Activated CD8-positive, alpha-beta memory T cell treated with anti-CD3 and anti-CD28 coated beads for 48 hours (primary cell): ENCODE measurements around the gene MAGI1.
"Not testable (repeated sequence)": the region's sequence is repeated elsewhere in the genome, so short reads cannot be mapped to it uniquely, and the experiment has no call there.

Experiments
- DNase-seq, 3 experiments: peaks; one replicate each; pipeline ENCODE4 v3.0.0-alpha.2; 2020; ENCODE audit warnings: low read depth in 2 of 3, low spot score in 2 of 3

Gene MAGI1

DNA sequence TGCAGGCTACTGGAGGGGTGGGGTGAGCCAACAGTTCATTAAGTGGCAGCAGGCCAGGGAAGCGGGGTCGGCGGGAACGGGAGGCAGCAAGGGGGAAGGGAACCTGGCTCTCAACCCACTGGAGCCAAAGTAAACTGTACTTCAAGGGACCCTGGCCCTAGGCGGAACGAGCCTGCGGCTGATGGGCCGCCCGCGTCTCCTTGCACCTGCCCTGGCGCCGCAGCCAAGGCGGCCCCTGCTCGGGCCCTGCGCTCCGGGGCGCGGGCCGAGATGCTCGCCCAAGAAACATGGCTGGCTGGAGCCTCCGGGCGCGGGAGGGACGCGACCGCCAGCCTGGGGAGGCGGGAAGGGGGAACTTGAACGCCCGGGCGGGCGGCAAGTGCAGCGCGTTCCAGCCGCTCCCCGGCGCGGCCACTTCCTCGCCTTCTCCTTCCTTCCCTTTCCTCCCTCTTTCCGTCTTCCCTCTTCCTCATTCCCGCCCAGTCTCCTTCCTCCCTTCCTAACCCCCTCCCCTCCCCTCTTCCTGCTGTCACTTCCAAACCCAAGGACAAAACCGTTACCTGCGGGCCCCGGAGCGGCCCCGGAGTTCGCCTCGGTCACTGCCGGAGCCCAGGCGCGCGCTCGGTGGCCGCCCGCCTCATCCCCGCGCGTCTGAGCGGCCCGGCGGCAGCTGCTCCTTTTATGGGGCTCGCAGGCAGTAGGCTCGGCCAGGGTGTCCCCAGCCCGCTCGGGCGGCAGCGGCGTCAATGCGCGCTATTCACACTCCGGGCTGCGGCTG lies 489.7 kb downstream of the MAGI1 start:
- no peak for DNase-seq

DNA sequence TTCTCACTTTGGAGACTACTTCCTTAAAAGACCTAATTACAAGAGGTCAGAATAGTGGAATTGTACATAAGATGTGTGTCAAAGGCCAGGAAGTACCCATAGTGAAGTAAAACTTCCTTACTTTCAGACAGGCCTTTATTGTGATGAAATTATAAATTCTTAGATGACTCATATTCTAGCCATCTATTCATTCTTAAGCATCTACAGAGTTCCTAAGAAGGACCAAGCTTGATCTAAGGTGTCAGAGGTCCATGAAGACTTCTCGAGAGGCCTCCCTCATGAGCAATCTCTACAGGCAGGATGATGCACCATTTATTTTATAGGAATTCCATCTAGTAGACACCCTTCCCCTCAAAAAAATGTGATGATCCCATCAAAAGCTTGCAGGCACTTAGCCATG lies 493.3 kb downstream of the MAGI1 start:
- DNase-seq = no peak

DNA sequence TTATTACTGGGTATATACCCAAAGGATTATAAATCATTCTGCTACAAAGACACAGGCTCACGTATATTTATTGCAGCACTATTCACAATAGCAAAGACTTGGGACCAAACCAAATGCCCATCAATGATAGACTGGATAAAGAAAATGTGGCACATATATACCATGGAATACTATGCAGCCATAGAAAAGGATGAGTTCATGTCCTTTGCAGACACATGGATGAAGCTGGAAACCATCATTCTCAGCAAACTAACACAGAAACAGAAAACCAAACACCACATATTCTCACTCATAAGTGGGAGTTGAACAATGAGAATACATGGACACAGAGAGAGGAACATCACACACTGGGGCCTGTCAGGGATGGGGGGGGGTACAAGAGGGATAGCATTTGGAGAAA lies 495.3 kb downstream of the MAGI1 start:
- not testable (repeated sequence) for DNase-seq

DNA sequence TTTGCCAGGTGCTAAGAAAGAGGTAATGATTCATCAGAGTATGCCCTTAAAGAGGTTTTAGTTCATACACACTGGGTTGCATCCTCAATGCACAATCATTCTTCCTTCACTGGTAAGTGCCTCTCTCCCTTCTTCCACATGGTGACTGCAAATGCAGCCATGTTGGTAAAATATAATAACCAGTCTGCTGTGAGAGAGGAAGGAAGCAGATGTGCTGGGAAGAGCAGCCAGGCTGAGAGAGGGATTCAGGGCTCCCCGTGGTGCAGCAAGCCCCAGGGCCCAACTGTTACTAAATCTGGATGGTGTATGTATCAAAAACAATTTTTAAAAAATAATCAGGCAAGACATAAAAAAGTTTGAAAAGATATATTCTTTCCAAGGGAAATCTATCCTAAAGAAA lies 498.1 kb downstream of the MAGI1 start:
- no peak for DNase-seq

DNA sequence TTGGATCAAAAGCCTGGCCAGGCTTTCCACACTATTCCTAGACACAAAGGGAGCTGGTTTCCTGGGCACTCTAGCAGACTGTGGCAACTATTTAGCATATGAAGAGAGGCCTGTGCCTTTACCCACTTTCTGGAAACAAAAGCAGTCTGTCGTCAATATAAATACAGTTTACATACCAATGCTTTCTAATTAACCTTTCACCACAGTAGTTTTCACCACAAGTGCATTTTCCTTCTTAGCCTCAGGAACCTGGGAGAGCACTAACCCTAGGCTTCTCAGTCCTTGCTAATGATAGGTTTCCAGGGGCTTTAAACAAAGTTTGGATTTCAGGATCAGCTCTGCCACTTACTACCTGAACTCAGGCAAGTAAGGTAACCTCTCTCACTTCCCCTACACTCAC lies 499.1 kb downstream of the MAGI1 start:
- DNase-seq = no peak

DNA sequence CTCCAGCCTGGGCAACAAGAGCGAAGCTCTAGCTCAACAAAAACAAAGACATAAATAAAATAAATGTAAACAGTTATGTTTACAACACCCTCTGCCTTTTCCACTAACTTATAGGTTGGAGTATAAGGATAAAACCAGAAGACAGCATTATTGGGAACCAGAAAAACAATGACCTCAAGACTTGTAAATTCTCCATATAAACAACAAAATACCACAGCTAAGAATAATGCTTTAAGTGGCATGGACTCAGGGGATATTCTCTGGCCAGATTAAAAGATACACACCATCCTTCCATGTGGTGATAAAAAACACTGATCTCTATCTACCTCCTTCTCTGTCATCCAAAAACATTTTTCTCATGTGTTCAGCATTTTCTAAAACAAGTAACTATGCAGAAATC lies 500.6 kb downstream of the MAGI1 start:
- DNase-seq = no peak

DNA sequence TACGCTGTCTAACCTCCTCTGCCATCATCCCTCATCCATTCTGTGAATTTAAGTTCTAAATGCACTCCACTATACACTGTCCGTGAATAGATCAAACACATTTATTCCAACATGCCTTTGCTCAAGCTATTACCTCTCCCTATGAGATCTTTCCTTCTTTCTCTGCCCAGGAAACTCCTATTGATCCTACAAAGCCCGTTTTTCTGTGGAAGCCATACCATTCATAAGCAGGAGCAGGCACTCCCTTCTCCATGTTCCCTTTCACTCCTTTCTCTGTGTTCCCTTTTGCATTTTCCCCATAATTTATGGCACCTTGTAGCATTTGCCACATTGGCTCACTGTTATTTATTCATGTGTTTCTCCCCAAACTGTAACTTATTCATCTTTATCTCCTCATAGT lies 501.6 kb downstream of the MAGI1 start:
- DNase-seq = no peak

DNA sequence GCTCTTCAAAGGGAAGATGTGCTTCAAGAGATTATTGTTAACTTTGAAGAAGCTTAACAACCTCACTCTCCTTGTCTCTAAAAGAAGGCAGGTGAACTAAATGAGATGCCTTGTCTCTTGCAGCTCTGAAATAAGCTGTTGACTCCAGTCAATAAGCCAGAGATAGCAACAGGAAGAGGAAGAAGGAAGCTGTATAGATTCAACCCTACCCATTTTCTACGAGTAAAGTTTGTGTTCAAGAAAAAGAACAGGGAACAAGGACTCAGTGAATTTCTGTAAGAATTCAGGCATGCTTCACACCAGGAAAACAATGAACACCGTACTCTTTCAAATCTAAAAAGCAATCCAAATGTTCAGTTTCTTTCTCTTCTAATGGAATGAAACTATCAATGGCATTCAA lies 503.5 kb downstream of the MAGI1 start:
- no peak for DNase-seq

DNA sequence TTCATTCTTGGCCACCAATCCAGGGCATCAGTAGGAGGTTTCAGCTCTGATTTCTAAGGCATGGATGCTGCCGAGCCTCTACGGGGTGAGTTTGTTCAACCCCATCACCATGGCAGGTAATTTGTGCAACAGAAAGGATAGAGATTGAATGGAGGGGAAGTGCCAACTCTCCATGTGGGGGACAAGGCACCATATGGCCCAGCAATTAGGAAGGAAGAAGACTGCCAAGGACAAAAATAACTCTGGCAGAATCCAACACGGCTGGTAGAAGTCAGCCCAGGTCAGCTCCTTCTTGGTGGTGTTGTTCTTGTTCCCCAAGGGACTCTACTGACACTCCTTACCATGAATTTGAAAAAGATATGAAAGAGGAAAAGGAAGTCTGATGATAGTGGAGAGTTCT lies 503.9 kb downstream of the MAGI1 start:
- DNase-seq = no peak

DNA sequence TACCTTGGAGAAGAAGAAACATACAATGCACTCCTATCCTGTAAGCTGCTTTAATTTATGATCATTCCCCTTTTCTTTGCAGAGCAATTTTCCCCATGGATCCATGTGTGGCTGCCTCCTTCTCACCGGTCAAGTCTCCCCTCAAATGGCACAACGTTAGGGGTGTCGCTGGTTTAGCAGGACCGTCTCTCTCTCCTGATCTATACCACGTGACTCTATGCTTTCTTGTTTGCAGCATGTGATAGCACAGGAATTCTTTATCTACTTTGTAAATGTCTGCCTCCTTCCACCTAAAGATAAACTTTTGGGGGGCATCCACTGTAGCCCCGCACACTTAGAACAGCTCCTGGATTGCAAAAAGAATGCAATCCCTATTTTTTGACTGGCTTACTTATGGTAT lies 506.0 kb downstream of the MAGI1 start:
- no peak for DNase-seq

DNA sequence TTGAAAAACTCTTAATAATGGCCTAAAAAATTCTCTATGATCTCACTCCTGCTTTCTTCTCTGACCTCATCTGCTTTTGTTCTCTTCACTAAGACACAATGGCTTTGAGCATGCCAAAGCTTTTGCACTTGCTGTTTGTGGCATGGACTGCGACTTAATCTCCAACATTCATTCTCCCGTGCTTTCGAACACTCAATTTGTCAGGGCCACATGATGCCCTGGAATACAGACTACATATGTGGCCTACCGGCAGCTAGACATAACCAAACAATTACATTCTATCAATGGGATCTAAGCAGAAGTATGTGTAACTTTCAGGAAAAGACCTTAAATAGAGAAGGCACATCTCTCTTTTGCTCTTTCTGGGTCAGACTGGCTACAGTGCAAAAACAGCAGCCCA lies 506.5 kb downstream of the MAGI1 start:
- no peak for DNase-seq

DNA sequence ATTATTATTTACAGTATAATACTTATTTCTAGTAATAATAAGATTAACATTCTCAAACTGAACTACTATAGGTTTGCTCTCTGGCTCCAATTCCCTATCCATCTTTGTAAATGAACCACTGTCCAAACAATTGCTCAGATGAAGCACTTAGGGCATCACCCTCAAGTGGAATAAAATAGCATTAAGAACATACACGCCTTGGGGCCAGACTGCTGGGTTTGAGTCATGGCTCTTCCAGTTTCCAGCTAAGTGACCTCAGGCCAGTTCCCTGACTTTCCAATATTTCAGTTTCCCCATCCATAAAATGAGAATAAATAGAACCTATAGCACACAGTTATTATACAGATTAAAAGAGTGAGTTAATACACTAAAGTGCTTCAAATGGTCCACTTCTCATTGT lies 507.2 kb downstream of the MAGI1 start:
- no peak for DNase-seq

DNA sequence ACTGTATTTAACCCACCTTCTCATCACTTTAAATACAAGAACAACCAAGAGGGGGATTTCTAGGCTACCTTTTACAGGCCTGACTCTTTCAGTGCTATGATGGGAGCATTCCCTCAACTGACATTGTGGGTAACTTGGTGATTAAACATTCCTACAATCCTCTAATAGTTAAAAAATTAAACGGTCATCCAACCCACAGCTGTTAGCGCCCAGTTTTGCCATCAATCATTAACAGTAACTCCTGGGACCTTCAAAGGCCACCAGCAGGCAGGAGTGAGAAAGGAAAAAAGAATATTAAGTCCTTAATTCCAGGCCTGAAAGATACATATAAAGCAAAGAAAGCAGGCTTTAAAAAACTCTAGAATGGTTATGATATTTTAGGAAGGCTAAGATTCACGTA lies 512.1 kb downstream of the MAGI1 start:
- no peak for DNase-seq

DNA sequence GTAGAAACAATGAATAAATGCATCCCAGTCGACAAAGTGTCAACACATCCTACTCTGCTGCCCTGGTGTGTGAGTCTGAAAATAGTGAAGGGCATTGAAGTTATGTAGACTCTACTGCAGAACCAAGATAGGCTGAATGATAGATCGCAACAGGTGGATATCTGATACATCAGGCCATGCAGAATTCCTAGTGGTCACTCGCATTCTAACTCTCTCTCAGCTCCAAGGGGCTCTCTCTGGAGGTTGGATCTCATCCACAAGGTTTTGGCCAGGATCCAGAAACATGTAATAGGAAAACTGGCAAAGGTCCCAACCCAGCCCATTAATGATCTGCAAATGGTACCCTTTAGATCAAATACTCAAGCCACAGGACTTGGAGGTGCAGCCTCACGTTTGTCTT lies 514.1 kb downstream of the MAGI1 start:
- no peak for DNase-seq

DNA sequence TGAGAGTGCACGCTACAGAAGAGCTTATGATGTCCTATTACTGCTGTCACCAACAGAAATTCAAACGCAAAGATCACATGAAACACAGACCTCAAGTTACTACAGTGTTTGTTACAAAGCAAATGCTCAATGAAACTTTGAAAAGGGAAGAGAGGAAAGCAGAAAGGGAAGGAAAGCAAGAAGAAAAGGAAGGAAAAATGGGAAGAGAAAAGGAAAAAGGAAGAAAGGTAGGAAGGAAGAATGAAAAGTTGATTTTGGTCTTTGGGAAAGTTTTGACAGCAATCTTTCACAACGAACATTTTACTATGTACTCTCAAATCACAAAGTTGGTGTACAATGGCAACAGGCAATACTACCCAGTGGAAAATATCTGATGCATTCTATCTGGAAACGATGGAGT lies 514.8 kb downstream of the MAGI1 start:
- DNase-seq = no peak

DNA sequence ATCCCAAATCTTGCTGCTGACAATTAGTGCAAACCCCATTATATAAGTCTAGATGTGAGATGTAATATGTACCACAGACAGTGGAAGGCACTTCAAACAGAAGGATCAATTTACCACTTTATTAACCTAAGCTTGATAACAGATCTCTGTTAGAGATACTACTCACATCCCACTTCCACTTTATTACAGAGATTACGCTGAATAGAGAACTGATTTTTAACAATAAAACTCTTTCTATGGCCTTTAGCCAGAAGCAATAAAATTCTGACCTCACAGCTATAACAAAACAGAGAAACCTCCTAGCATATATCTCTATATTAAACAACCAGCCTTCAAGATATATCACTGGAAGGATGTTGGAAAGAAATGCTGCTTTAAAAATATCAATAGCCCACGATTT lies 517.7 kb downstream of the MAGI1 start:
- no peak for DNase-seq

DNA sequence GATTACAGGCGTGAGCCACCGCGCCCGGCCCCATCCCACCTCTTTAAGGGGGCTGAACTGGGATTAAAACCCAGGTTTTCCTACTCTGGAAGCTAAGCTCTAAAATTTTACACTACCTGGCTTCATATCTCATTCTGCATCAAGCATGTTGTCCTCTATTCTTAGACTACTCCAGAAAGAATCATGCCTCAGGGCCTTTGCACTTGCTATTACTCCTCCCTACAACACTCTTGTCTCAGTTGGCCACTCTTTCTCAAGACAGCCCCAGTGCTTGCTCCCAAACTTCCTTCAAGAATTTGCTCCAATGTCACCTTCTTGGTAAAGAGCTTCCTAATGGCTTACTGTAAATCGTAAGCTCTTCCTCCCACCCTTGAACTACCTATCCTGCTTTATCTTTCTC lies 521.7 kb downstream of the MAGI1 start:
- no peak for DNase-seq

DNA sequence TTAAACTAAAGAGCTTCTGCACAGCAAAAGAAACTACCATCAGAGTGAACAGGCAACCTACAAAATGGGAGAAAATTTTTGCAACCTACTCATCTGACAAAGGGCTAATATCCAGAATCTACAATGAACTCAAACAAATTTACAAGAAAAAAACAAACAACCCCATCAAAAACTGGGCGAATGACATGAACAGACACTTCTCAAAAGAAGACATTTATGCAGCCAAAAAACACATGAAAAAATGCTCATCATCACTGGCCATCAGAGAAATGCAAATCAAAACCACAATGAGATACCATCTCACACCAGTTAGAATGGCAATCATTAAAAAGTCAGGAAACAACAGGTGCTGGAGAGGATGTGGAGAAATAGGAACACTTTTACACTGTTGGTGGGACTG lies 524.4 kb downstream of the MAGI1 start:
- not testable (repeated sequence) for DNase-seq

DNA sequence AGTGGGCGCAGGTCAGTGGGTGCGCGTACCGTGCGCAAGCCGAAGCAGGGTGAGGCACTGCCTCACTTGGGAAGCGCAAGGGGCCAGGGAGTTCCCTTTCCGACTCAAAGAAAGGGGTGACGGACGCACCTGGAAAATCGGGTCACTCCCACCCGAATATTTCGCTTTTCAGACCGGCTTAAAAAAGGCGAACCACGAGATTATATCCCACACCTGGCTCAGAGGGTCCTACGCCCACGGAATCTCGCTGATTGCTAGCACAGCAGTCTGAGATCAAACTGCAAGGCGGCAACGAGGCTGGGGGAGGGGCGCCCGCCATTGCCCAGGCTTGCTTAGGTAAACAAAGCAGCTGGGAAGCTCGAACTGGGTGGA lies 529.3 kb downstream of the MAGI1 start:
- not testable (repeated sequence) for DNase-seq

DNA sequence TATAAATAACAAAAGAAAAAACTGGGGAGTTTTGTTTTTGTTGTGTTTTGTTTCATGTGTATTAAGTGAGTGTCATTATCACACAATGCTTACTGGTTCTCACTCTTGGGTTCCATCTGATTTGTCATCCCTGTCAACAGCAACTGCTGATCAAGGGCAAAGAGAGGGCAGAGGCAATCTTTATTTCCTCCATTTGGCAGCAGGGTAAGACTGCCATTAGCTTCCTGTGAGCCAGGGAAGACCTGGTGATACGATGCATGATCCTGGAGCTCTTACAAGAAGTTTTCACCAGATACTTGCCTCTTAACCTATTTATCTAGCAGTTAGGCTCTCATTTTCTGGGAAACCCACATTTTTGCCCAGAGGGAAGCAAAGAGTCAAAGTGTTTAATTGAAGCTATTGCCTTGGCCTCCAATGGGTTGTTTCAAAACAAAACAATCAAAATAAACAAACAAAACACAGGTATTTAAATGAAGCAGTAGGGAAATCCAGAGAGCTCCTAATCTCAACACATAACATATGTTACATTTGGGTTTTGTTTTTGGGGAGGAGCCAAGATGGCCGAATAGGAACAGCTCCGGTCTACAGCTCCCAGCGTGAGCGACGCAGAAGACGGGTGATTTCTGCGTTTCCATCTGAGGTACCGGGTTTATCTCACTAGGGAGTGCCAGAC lies 529.8 kb downstream of the MAGI1 start:
- DNase-seq = no peak

DNA sequence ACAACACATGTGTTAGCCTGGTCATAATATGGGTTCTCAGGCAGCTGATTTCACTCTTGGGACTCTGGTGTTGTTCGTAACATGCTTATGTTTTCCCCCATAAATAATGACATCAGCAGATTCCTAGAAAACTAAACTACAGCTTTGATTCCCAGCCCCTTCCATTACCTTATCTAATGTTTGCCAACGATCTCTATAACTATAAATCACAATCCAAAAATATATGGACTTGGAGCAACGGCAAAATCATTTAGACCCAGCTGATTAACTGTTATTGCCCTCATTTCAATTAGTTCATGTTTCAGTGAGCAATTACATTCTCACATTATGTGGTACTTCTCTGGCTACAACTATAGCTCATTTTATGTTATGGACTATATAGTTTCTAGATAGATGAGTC lies 531.3 kb downstream of the MAGI1 start:
- DNase-seq = no peak

DNA sequence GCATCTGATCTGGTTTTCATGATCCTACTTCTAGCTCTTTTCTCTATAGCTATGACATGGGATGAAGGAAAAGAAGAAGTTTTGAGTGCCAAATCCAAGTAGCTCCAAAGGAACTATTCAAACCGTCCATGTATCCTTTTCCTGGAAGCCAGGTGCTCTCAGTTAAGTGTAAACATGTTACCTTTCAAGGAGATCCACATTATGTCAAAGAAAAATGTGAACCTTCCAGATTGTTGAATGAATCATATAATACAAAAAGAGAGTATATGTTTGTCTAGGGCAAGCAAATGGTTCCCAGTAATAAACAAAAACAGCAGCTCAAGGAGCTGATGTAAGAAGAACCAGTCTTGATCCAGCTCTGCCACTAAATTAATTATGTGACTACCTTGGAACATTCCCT lies 534.9 kb downstream of the MAGI1 start:
- no peak for DNase-seq

DNA sequence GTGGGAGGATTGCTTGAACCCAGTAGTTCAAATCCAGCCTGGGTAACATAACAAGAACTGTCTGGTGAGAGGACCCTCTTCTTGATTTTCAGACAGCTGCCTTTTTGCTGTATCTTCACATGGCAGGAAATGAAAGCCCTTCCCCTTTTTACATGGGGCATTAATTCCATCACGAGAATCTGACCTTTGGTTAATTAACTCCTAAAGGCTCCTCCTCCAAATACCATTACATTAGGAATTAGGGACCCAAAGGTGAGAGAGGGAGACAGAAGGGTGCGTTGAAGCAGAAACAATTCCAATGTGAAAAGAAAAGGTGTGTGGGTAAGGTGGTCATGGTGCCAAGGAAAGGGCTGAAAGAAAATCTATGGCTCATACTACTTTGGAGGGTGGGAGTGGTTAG lies 536.2 kb downstream of the MAGI1 start:
- DNase-seq = no peak
